Mesothelial cell of epicardium (in vitro differentiated cells): ENCODE data around the gene RELA. TPM values are rescaled to one million over a fixed set of nuclear protein-coding genes. Genes with fewer than 3 reads are reported as not detected.

Experiments
- DNase-seq, 2 experiments: peaks; one replicate each; pipeline ENCODE4 v3.0.0; 2021; ENCODE audit warnings: low spot score in 2 of 2; ENCODE audit not compliant: unreplicated experiment in 2 of 2
- H3K27ac Mint-ChIP-seq: 2 replicates; pipeline ENCODE4 v1.8.0; 2021; ENCODE audit warnings: mixed read lengths
- H3K27me3 Mint-ChIP-seq: 2 replicates; pipeline ENCODE4 v1.8.0; 2021; ENCODE audit warnings: low read depth, mixed read lengths
- H3K36me3 Mint-ChIP-seq: 2 replicates; pipeline ENCODE4 v1.8.0; 2021; ENCODE audit warnings: mixed read lengths
- H3K4me1 Mint-ChIP-seq: 2 replicates; pipeline ENCODE4 v1.8.0; 2021; ENCODE audit warnings: mixed read lengths
- H3K4me3 Mint-ChIP-seq: 2 replicates; pipeline ENCODE4 v1.8.0; 2021; ENCODE audit warnings: mild to moderate bottlenecking, moderate library complexity, mixed read lengths
- H3K9me3 Mint-ChIP-seq: 2 replicates; pipeline ENCODE4 v1.8.0; 2021; ENCODE audit warnings: mixed read lengths
- total RNA-seq: library from RNA; stranded (reverse); gene quantifications from 3 replicates; pipeline ENCODE4 v1.2.1, GENCODE V29; 2021
- TF ChIP-seq, protein P1 (sequence below): fragments of 200-600 bp; sonication (generic); IDR thresholded peaks from one replicate; pipeline ENCODE4 v1.5.0; 2021; ENCODE audit warnings: antibody characterized with exemption; ENCODE audit not compliant: unreplicated experiment

RELA gene
- total RNA-seq, 1 donor from 2014 or later = 96.8 TPM

DNA sequence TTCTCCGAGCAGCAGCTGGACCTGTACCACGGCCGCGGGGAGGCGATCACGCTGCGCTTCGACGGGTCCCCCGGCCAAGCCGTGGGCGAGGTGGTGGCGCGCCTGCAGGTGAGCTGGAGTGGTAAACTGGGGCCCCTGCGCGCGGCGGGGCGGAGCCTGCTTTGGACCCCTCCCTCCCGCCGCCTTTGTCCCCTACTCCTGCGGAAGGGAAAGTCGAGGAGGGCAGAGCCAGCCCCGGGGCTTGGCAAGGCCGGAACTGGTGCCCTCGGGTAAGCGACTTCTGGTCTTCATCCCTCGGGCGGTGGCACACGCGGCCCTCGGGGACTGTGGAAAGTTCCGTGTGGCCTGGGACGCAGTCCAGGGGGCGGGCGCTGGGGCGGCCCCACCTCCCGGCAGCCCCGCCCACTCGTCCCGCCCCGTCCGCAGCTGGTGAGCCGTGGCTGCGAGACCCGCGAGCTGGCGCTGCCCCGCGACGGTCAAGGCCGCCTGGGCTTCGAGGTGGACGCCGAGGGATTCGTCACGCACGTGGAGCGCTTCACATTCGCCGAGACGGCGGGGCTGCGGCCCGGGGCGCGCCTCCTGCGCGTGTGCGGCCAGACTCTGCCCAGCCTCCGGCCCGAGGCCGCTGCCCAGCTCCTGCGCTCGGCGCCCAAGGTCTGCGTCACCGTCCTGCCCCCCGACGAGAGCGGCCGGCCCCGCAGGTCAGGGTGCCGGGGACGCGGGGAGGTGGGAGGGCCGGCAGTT is 15.6 kb downstream of the RELA start:
- no peak for DNase-seq
- Mint-ChIP-seq H3K4me3 (peak overlapping the region; percentile 42), H3K36me3 (peaks cover 5% of the 10 kb centered on the region), H3K9me3 (no peaks in the 10 kb centered on the region), H3K27me3 (peaks cover 1% of the 10 kb centered on the region), H3K4me1 (peaks cover 50% of the 10 kb centered on the region), H3K27ac (no peak overlapping the region)
- TF ChIP-seq, protein P1, sequence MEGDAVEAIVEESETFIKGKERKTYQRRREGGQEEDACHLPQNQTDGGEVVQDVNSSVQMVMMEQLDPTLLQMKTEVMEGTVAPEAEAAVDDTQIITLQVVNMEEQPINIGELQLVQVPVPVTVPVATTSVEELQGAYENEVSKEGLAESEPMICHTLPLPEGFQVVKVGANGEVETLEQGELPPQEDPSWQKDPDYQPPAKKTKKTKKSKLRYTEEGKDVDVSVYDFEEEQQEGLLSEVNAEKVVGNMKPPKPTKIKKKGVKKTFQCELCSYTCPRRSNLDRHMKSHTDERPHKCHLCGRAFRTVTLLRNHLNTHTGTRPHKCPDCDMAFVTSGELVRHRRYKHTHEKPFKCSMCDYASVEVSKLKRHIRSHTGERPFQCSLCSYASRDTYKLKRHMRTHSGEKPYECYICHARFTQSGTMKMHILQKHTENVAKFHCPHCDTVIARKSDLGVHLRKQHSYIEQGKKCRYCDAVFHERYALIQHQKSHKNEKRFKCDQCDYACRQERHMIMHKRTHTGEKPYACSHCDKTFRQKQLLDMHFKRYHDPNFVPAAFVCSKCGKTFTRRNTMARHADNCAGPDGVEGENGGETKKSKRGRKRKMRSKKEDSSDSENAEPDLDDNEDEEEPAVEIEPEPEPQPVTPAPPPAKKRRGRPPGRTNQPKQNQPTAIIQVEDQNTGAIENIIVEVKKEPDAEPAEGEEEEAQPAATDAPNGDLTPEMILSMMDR = no peak

DNA sequence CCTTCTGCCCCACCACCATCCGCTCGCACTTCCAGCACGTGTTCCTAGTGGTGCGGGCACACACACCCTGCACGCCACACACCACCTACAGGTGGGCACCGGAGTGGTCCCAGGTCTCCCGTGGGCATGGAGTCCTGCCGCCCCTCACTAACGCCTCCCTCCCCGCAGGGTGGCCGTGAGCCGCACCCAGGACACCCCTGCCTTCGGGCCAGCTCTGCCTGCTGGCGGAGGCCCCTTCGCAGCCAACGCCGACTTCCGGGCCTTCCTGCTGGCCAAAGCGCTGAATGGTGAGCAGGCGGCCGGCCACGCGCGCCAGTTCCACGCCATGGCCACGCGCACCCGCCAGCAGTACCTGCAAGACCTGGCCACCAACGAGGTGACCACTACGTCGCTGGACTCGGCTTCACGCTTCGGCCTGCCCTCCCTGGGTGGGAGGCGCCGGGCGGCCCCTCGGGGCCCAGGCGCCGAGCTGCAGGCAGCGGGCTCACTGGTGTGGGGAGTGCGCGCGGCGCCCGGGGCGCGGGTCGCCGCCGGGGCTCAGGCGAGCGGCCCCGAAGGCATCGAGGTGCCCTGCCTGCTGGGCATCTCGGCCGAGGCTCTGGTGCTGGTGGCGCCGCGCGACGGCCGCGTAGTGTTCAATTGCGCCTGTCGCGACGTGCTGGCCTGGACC is 16.3 kb downstream of the RELA start:
- DNase-seq = no peak
- Mint-ChIP-seq H3K27me3 (peaks cover 3% of the 10 kb centered on the region), H3K36me3 (peaks cover 5% of the 10 kb centered on the region), H3K4me3 (peak overlapping the region; percentile 17), H3K27ac (no peak overlapping the region), H3K4me1 (peaks cover 45% of the 10 kb centered on the region), H3K9me3 (no peaks in the 10 kb centered on the region)
- TF ChIP-seq, protein P1 = no peak

DNA sequence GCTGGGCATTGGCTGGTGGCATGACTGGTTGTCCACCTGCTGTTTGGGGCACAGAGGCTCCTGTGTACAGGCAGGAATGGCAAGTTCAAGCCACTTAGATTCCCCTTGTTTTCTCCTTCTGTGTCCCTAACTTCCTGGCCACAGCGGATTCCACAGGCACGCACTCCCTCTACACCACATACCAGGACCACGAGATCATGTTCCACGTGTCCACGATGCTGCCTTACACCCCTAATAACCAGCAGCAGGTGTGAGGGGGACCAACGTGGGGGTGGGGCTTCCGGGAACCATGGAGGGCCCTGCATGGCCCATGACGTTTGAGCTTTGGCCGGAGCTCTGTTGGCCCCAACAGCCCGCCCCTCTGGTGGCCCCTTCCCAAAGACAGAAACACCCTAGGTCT is 17.0 kb downstream of the RELA start:
- H3K27ac Mint-ChIP-seq = peak overlapping the region; percentile 84
- TF ChIP-seq, protein P1 = no peak
- DNase-seq = no peak
- peaks cover 3% of the 10 kb centered on the region for H3K27me3 Mint-ChIP-seq
- H3K36me3 Mint-ChIP-seq = peaks cover 5% of the 10 kb centered on the region
- peaks cover 38% of the 10 kb centered on the region for H3K4me1 Mint-ChIP-seq
- peak overlapping the region; percentile 10 for H3K4me3 Mint-ChIP-seq
- H3K9me3 Mint-ChIP-seq = no peaks in the 10 kb centered on the region

- Mint-ChIP-seq H3K36me3 (peaks cover 5% of the 10 kb centered on the region), H3K4me3 (no peak overlapping the region), H3K9me3 (no peaks in the 10 kb centered on the region), H3K27ac (peak overlapping the region; percentile 30), H3K27me3 (peaks cover 3% of the 10 kb centered on the region), H3K4me1 (peaks cover 30% of the 10 kb centered on the region)
- TF ChIP-seq, protein P1 = no peak
- DNase-seq = no peak
These were observed 17.9 kb downstream of the RELA start for GRCh38 chr11:65644837-65645236.

DNA sequence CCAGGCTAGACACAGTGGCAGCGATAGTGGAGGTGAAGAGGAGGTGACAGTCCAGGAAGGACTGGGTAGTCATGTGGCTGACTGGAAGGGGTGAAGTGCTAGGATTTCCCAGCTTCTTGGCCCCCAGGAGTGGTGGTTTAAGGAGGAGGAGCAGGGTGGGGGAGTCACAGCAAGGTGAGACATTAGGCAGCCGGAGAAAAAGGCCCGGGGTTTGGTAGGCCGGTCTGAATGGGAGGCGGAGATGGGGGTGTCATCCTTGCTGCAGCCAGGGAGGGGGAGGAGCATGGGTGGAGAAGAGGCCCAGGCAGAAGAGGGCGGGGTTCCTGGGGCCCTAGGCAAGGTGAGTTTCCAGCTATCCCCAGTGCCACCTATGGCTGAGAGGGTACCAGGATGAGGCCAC is 18.7 kb downstream of the RELA start:
- Mint-ChIP-seq H3K9me3 (no peaks in the 10 kb centered on the region), H3K4me1 (peaks cover 31% of the 10 kb centered on the region), H3K36me3 (peaks cover 5% of the 10 kb centered on the region), H3K4me3 (no peak overlapping the region), H3K27me3 (peaks cover 3% of the 10 kb centered on the region), H3K27ac (peak overlapping the region; percentile 4)
- TF ChIP-seq, protein P1 = no peak
- no peak for DNase-seq
